ENCODE measurements around the gene EFNA4. TPM values are rescaled to one million over a fixed set of nuclear protein-coding genes. Genes with fewer than 3 reads are reported as not detected.

Gene EFNA4
- total RNA-seq, 1 experiment from 2014 or later = 17.0 TPM

DNA sequence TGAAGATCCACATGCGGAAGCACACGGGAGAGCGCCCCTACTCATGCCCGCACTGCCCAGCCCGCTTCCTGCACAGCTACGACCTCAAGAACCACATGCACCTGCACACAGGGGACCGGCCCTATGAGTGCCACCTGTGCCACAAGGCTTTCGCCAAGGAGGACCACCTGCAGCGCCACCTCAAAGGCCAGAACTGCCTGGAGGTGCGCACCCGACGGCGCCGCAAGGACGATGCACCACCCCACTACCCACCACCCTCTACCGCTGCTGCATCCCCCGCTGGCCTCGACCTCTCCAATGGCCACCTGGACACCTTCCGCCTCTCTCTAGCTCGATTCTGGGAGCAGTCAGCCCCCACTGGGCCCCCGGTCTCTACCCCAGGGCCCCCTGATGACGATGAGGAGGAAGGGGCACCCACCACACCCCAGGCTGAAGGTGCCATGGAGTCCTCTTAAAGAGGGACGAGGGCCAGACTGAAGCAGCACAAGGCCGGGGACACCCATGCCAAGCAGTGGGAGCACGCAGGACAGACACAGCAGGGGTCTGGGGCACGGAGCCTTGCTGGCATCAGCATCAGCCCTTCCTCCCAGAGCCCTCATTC lies 47.2 kb upstream of the EFNA4 start:
- BruUV-seq (replicated peaks) = no TSS peak
- TF ChIP-seq, protein P1, sequence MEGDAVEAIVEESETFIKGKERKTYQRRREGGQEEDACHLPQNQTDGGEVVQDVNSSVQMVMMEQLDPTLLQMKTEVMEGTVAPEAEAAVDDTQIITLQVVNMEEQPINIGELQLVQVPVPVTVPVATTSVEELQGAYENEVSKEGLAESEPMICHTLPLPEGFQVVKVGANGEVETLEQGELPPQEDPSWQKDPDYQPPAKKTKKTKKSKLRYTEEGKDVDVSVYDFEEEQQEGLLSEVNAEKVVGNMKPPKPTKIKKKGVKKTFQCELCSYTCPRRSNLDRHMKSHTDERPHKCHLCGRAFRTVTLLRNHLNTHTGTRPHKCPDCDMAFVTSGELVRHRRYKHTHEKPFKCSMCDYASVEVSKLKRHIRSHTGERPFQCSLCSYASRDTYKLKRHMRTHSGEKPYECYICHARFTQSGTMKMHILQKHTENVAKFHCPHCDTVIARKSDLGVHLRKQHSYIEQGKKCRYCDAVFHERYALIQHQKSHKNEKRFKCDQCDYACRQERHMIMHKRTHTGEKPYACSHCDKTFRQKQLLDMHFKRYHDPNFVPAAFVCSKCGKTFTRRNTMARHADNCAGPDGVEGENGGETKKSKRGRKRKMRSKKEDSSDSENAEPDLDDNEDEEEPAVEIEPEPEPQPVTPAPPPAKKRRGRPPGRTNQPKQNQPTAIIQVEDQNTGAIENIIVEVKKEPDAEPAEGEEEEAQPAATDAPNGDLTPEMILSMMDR (conservative IDR thresholded peaks at IDR 0.05; ENCODE audit: low read depth, low read length) = no peak
- no peak for TF ChIP-seq EZH2 (IDR thresholded peaks at IDR 0.05; ENCODE audit: borderline replicate concordance, low read depth, low read length, poor library complexity, severe bottlenecking)
- peaks cover 16% of the 10 kb centered on the region for H3K36me3 ChIP-seq (ENCODE audit: insufficient read depth, low read length, poor library complexity, severe bottlenecking)
- ChIA-PET CTCF (interaction anchor here (0.5 to 1.5 kb wide), 5 partner anchors 9 to 1529 kb away, joined by 3 to 16 read pairs (median 4); no protein-coding TSS in a partner anchor), POLR2A (ENCODE audit: low non-redundant PET) (interaction anchor here (0.6 kb wide), 1 partner anchor 17 kb away, joined by 5 read pairs; no protein-coding TSS in a partner anchor)
- H3K27ac ChIP-seq (ENCODE audit: low read depth, low read length, poor library complexity, severe bottlenecking) = peak overlapping the region; percentile 81
- H3K27me3 ChIP-seq (replicated peaks; ENCODE audit: insufficient read depth, low read depth, low read length, poor library complexity) = no peaks in the 10 kb centered on the region
- no peaks in the 10 kb centered on the region for H3K9me3 ChIP-seq (ENCODE audit: low read depth, low read length, poor library complexity, severe bottlenecking)
- peak overlapping the region; percentile 49 for H3K4me3 ChIP-seq (ENCODE audit: low read depth, low read length, poor library complexity, severe bottlenecking)
- peaks cover 19% of the 10 kb centered on the region for H3K4me1 ChIP-seq (ENCODE audit: insufficient read depth, low read length, poor library complexity, severe bottlenecking)
- DNase-seq (ENCODE audit: low spot score) = no peak
- intact Hi-C loops (cut with micrococcal nuclease; ENCODE audit: unreplicated experiment) = no loop called here

DNA sequence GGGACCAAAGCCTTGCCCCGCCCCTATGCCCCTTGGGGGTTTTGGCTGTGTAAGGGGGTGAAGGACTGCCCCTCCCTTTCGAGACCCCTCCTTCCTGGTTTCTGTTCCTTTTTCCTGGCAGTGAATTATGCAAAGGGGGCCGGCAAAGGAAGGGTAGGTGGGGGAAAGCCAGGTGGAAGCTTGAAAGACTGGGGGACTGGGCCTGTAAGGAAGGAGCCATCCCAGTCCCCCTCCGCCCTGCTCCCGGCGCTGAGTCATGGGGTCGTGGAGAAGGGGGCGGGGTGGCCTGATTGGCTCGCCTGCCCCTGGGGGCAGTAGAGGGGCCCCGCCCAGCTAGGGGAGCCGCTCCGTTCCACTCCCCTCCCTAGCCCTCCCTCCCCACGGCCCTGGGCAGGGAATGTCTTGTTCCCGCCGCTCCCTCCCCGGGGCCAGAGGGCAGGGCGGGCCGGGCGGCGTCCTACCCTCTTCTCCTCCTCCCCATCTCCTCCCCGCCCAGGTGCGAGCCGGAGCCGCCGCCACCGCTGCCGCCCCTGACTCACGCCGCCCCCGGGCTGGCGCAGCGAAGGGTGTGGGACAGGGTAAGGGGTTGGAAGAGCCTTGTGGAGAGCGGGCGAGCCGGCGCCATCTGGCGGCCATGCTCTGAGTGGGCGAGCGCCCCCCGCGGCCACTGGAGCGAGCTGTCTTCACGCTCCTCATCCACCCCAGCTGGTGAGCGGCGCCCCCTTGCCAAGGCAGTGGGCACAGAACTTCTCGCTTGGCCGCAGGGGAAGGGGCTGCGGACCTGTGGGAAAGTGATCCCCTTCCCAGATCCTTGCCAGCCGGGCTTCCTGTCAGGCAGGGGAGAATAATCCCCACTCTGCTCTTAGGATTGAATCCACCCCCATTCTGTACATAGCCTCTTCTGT lies 46.2 kb upstream of the EFNA4 start:
- Histone ChIP-seq H3K9me3 (ENCODE audit: low read depth, low read length, poor library complexity, severe bottlenecking) (no peaks in the 10 kb centered on the region), H3K4me3 (ENCODE audit: low read depth, low read length, poor library complexity, severe bottlenecking) (peak overlapping the region; percentile 49), H3K4me1 (ENCODE audit: insufficient read depth, low read length, poor library complexity, severe bottlenecking) (peaks cover 18% of the 10 kb centered on the region), H3K36me3 (ENCODE audit: insufficient read depth, low read length, poor library complexity, severe bottlenecking) (peaks cover 16% of the 10 kb centered on the region), H3K27ac (ENCODE audit: low read depth, low read length, poor library complexity, severe bottlenecking) (peak overlapping the region; percentile 81), H3K27me3 (replicated peaks; ENCODE audit: insufficient read depth, low read depth, low read length, poor library complexity) (no peaks in the 10 kb centered on the region)
- TF ChIP-seq, protein P1 (conservative IDR thresholded peaks at IDR 0.05; ENCODE audit: low read depth, low read length) = peak; percentile 100
- no peak for TF ChIP-seq EZH2 (IDR thresholded peaks at IDR 0.05; ENCODE audit: borderline replicate concordance, low read depth, low read length, poor library complexity, severe bottlenecking)
- ChIA-PET POLR2A (ENCODE audit: low non-redundant PET) (interaction anchor here (0.6 to 0.9 kb wide), 3 partner anchors 13 to 34 kb away, joined by 4 to 5 read pairs (median 4); partner anchors contain the start of gene FLAD1), CTCF (interaction anchor here (0.5 to 1.5 kb wide), 18 partner anchors 8 to 1530 kb away, joined by 3 to 16 read pairs (median 6); partner anchors contain the start of genes ADAM15, LENEP, PBXIP1 and SHC1)
- intact Hi-C loops (cut with micrococcal nuclease; ENCODE audit: unreplicated experiment) = no loop called here
- peak; percentile 91 for DNase-seq (ENCODE audit: low spot score)
- no TSS peak for BruUV-seq (replicated peaks)

DNA sequence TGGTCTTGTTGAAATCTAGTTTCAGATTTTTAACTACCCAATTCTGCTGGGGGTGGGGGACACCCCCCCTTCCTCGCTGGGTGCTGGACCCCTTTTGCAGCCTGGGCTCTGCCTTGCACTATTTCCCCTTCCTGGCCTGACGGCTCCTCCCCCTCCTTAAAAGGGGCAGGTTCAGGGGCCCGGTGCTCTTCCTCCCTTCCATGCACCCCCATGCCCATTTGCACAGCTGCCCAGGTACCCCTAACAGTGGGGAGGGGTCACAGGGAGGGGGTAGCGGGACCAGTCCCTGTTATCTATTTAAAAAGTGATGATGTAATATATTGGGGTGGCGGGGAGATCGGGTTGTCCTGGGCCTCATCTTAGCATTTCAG lies 45.6 kb upstream of the EFNA4 start:
- DNase-seq (ENCODE audit: low spot score) = no peak
- TF ChIP-seq, protein P1 (conservative IDR thresholded peaks at IDR 0.05; ENCODE audit: low read depth, low read length) = no peak
- no peak for TF ChIP-seq EZH2 (IDR thresholded peaks at IDR 0.05; ENCODE audit: borderline replicate concordance, low read depth, low read length, poor library complexity, severe bottlenecking)
- intact Hi-C loops (cut with micrococcal nuclease; ENCODE audit: unreplicated experiment) = no loop called here
- Histone ChIP-seq H3K36me3 (ENCODE audit: insufficient read depth, low read length, poor library complexity, severe bottlenecking) (peaks cover 16% of the 10 kb centered on the region), H3K27me3 (replicated peaks; ENCODE audit: insufficient read depth, low read depth, low read length, poor library complexity) (no peaks in the 10 kb centered on the region), H3K27ac (ENCODE audit: low read depth, low read length, poor library complexity, severe bottlenecking) (peak overlapping the region; percentile 81), H3K4me3 (ENCODE audit: low read depth, low read length, poor library complexity, severe bottlenecking) (peak overlapping the region; percentile 49), H3K9me3 (ENCODE audit: low read depth, low read length, poor library complexity, severe bottlenecking) (no peaks in the 10 kb centered on the region), H3K4me1 (ENCODE audit: insufficient read depth, low read length, poor library complexity, severe bottlenecking) (peaks cover 13% of the 10 kb centered on the region)
- ChIA-PET POLR2A (ENCODE audit: low non-redundant PET) (interaction anchor here (0.6 kb wide), 1 partner anchor 35 kb away, joined by 4 read pairs; the partner anchor contains the start of gene FLAD1), CTCF (interaction anchor here (0.6 to 1.5 kb wide), 14 partner anchors 9 to 149 kb away, joined by 3 to 16 read pairs (median 6); partner anchors contain the start of genes ADAM15, LENEP, PBXIP1 and SHC1)
- BruUV-seq (replicated peaks) = no TSS peak
